K562 (cell line): ENCODE data around the gene IPCEF1. TPM values are rescaled to one million over a fixed set of nuclear protein-coding genes. Genes with fewer than 3 reads are reported as not detected.

Experiments used
- ATAC-seq: fragments of 200-7000 bp; cut with Tn5 transposase; 3 replicates; pipeline ENCODE4 v1.9.1; 2020; ENCODE audit warnings: moderate library complexity
- BruUV-seq: library from RNA; stranded (reverse); fragments of 400-500 nt; replicated peaks from 2 replicates; lab custom pipeline; 2021; lab: Mats Ljungman, UMichigan
- CTCF ChIA-PET: fragments of 300-600 bp; formaldehyde crosslinking; extraction: SDS; loops from one replicate; lab custom pipeline; 2021; ENCODE audit warnings: low intra/inter-chr PET ratio; lab: Yijun Ruan, JAX
- POLR2A ChIA-PET: fragments of 300-600, 350-650 bp; sonication (Branson Sonifier 250); formaldehyde crosslinking; extraction: SDS; loops from one replicate; lab custom pipeline; 2021; ENCODE audit warnings: antibody characterized with exemption, inconsistent platforms; lab: Yijun Ruan, JAX
- DNase-seq, 4 experiments: peaks; one replicate each; pipeline versions ENCODE4 v3.0.0 to v3.0.0-alpha.2; 2011 to 2018; ENCODE audit warnings: low spot score in 3 of 4, mixed read lengths in 3 of 4; ENCODE audit errors: extremely low read depth in 1 of 4
- FAIRE-seq: peaks from 2 replicates; lab custom pipeline; 2011; peaks lifted over from hg19 to GRCh38; lab: Jason Lieb, UNC
- H2AFZ ChIP-seq: 2 replicates; pipeline ENCODE4 v1.6.0; 2011; ENCODE audit warnings: low read depth, low read length, control low read depth, inconsistent platforms
- H3K27ac ChIP-seq: fragments of 200-600 bp; 3 replicates; pipeline ENCODE4 v1.8.0; 2011; ENCODE audit warnings: low read depth, mild to moderate bottlenecking, control low read depth, inconsistent platforms, low read length, moderate library complexity, mixed read lengths; ENCODE audit errors: extremely low read depth
- H3K27me3 ChIP-seq, 2 experiments: fragments of 300-600 bp in 1 of 2; 2 replicates in 1 of 2; 3 replicates in 1 of 2; pipeline versions ENCODE4 v1.6.0 to v1.8.0; 2011; ENCODE audit warnings: inconsistent platforms in 2 of 2, low read length in 2 of 2, mild to moderate bottlenecking in 1 of 2, mixed read lengths in 1 of 2, moderate library complexity in 1 of 2; ENCODE audit not compliant: control insufficient read depth in 2 of 2, insufficient read depth in 2 of 2
- H3K36me3 ChIP-seq: fragments of 300-600 bp; 3 replicates; pipeline ENCODE4 v1.8.0; 2011; ENCODE audit warnings: mild to moderate bottlenecking, low read length, inconsistent platforms; ENCODE audit not compliant: control insufficient read depth, insufficient read depth
- H3K4me1 ChIP-seq, 2 experiments: fragments of 200-600 bp in 1 of 2; replicated peaks in 1 of 2; 2 replicates in 1 of 2; 3 replicates in 1 of 2; pipeline versions ENCODE4 v1.5.1 to v1.8.0; 2011; ENCODE audit warnings: inconsistent platforms in 2 of 2, low read length in 2 of 2, mild to moderate bottlenecking in 1 of 2, mixed read lengths in 1 of 2, moderate library complexity in 1 of 2; ENCODE audit not compliant: control insufficient read depth in 2 of 2, insufficient read depth in 2 of 2
- H3K4me2 ChIP-seq: 2 replicates; pipeline ENCODE4 v1.6.1; 2011; ENCODE audit warnings: low read length, control low read depth, inconsistent platforms, mixed read lengths; ENCODE audit not compliant: insufficient read depth
- H3K4me3 ChIP-seq: fragments of 200-600 bp; sonication (generic), shearing (Covaris generic); 2 replicates; pipeline ENCODE4 v1.5.1; 2016; ENCODE audit warnings: control low read depth, inconsistent platforms
- H3K79me2 ChIP-seq: fragments of 200-600 bp; 3 replicates; pipeline ENCODE4 v1.8.0; 2011; ENCODE audit warnings: low read length, inconsistent platforms; ENCODE audit not compliant: control insufficient read depth, insufficient read depth
- H3K9ac ChIP-seq, 2 experiments: 2 replicates each; pipeline versions ENCODE4 v1.6.0 to v1.6.1; 2011; ENCODE audit warnings: low read depth in 2 of 2, low read length in 2 of 2, control low read depth in 1 of 2, inconsistent platforms in 1 of 2, mild to moderate bottlenecking in 1 of 2, mixed read lengths in 1 of 2; ENCODE audit not compliant: insufficient read depth in 1 of 2
- H3K9me1 ChIP-seq: one replicate; pipeline ENCODE4 v1.6.0; 2011; ENCODE audit warnings: inconsistent platforms, mild to moderate bottlenecking, low read length, moderate library complexity; ENCODE audit not compliant: control insufficient read depth, insufficient read depth
- H3K9me3 ChIP-seq: replicated peaks from 2 replicates; pipeline ENCODE4 v1.5.1; 2011; ENCODE audit warnings: low read depth, low read length, inconsistent platforms; ENCODE audit not compliant: control insufficient read depth, insufficient read depth
- H4K20me1 ChIP-seq: replicated peaks from 2 replicates; pipeline ENCODE4 v1.6.1; 2011; ENCODE audit warnings: low read length, inconsistent platforms, mixed read lengths; ENCODE audit not compliant: control insufficient read depth, insufficient read depth
- CREB1 ChIP-seq, 2 experiments: sonication (generic) in 1 of 2; formaldehyde crosslinking in 1 of 2; IDR thresholded peaks; 2 replicates each; pipeline versions ENCODE4 v1.6.1 to v1.8.0; 2012 to 2022; ENCODE audit warnings: inconsistent platforms in 1 of 2, mild to moderate bottlenecking in 1 of 2, missing genetic modification reagents in 1 of 2, moderate library complexity in 1 of 2
- FOXA3 ChIP-seq, 2 experiments: fragments of 450-650 bp in 1 of 2; sonication (generic) in 1 of 2; formaldehyde crosslinking; IDR thresholded peaks in 1 of 2; conservative IDR thresholded peaks in 1 of 2; 2 replicates each; pipeline versions ENCODE4 v1.4.0 to v1.8.0; 2020 to 2022; ENCODE audit warnings: mild to moderate bottlenecking in 2 of 2, missing genetic modification reagents in 1 of 2
- MCM7 ChIP-seq, 2 experiments: fragments of 450-650 bp; IDR thresholded peaks; 2 replicates each; pipeline ENCODE4 v1.6.1; 2016 to 2018
- PRMT5 ChIP-seq: sonication (generic); formaldehyde crosslinking; IDR thresholded peaks from 2 replicates; pipeline ENCODE4 v1.5.0; 2020; ENCODE audit warnings: missing genetic modification reagents
- SMARCA4 ChIP-seq: fragments of 450-650 bp; IDR thresholded peaks from 2 replicates; pipeline ENCODE4 v1.6.1; 2016
- SP1 ChIP-seq: sonication (generic); formaldehyde crosslinking; IDR thresholded peaks from 2 replicates; pipeline ENCODE4 v1.8.1; 2022; ENCODE audit warnings: mild to moderate bottlenecking, missing genetic modification reagents
- STAT5A ChIP-seq: IDR thresholded peaks from 2 replicates; pipeline ENCODE4 v1.6.1; 2012; ENCODE audit warnings: low read length, inconsistent platforms, borderline replicate concordance
- TAF7 ChIP-seq: fragments of 450-650 bp; IDR thresholded peaks from 2 replicates; pipeline ENCODE4 v1.6.1; 2016; ENCODE audit warnings: missing genetic modification characterization, missing compliant biosample characterization
- ZBTB7A ChIP-seq: IDR thresholded peaks from 2 replicates; pipeline ENCODE4 v1.6.1; 2011; ENCODE audit warnings: low read depth, mild to moderate bottlenecking, low read length, moderate library complexity, borderline replicate concordance; ENCODE audit not compliant: control insufficient read depth
- ZBTB8A ChIP-seq: fragments of 450-650 bp; IDR thresholded peaks from 2 replicates; pipeline ENCODE4 v1.6.1; 2018; ENCODE audit warnings: mild to moderate bottlenecking, moderate library complexity; ENCODE audit not compliant: partially characterized antibody
- ZNF436 ChIP-seq: fragments of 250-450, 450-650 bp; sonication (Bioruptor Pico); formaldehyde crosslinking; IDR thresholded peaks from 2 replicates; pipeline ENCODE4 v1.7.0; 2020; ENCODE audit warnings: mild to moderate bottlenecking
- WGBS: fragments of 100-300 bp; shearing (Covaris generic); methylation state at CpG from one replicate; pipeline ENCODE4 v1.1.6; 2016; ENCODE audit warnings: low coverage, mixed read lengths; ENCODE audit not compliant: insufficient coverage; ENCODE audit errors: missing lambda C conversion rate; 5-methylcytosine and 5-hydroxymethylcytosine counted together
- in situ Hi-C: fragments of 300-500 bp; cut with MboI; formaldehyde crosslinking; loops from 4 replicates; pipeline ENCODE4 v1.15.0; 2018; ENCODE audit warnings: inconsistent platforms, mixed read lengths
- intact Hi-C: fragments of 100-400 bp; cut with micrococcal nuclease; formaldehyde crosslinking; loops from 2 replicates; pipeline ENCODE4 v1.14.2; 2022
- polyA plus RNA-seq, 8 experiments: library from polyadenylated mRNA; depleted of rRNA in 4 of 8; stranded (reverse) in 5 of 8; unstranded in 3 of 8; fragments of >200 nt; fragmentation: Nextera tagmentation in 2 of 8; fragmentation: Illumina TruSeq in 1 of 8; extraction: Ambion mirVana in 2 of 8; extraction: Trizol in 1 of 8; gene quantifications; 2 replicates each; pipeline versions ENCODE4 v1.2.1 to v1.2.3, GENCODE V29; 2011 to 2014; ENCODE audit warnings: inconsistent platforms in 1 of 8, missing spikeins in 1 of 8
- total RNA-seq, 7 experiments: library from RNA; depleted of rRNA in 6 of 7; stranded (reverse); fragments of >200 nt in 6 of 7; fragmentation: Illumina TruSeq in 2 of 7; extraction: Trizol in 2 of 7; gene quantifications; 2 replicates each; pipeline versions ENCODE4 v1.2.1 to v1.2.3, GENCODE V29; 2011 to 2021; ENCODE audit warnings: low replicate concordance in 1 of 7
- TF ChIP-seq, protein P1 (sequence below): sonication (generic); formaldehyde crosslinking; IDR thresholded peaks from 2 replicates; pipeline ENCODE4 v1.8.0; 2022; ENCODE audit warnings: mild to moderate bottlenecking, missing genetic modification reagents
- TF ChIP-seq, protein P2 (sequence below), 2 experiments: fragments of 450-650 bp in 1 of 2; sonication (generic) in 1 of 2; formaldehyde crosslinking in 1 of 2; IDR thresholded peaks in 1 of 2; conservative IDR thresholded peaks in 1 of 2; 2 replicates each; pipeline versions ENCODE4 v1.6.1 to v1.8.1; 2016 to 2023; ENCODE audit warnings: mild to moderate bottlenecking in 2 of 2, moderate library complexity in 2 of 2, inconsistent platforms in 1 of 2, missing genetic modification reagents in 1 of 2

Gene IPCEF1
- total and polyA plus RNA-seq, 9 of the 15 experiments (the other 6 are each of a cell fraction or from before 2014, with no cell fraction given) = 0.14 to 0.18 TPM; not detected in 7

DNA sequence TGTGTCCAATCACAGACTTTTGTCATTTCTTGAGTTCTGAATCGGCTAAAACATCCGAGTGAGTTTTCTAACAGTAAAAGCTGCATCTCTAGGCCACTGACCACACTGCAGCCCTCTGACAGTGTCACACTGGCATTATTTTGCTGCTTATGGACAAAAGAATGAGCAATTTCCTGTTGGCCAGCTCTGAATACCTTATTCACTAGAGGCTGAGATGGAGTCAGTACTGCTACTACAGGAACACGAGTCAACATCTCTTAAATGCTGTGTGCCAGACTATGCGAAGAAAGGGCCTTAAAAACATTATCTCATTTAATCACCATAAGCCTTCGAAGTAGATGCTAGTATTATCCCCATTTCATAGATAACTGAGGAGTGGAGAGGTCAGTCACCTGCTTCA, 42.5 kb upstream of the IPCEF1 start:
- POLR2A ChIA-PET = no interaction called here

More for the DNA sequence above, 42.5 kb upstream of the IPCEF1 start:
- ATAC-seq = no peak
- 93% methylated on average over 5 of the region's 5 CpGs for WGBS
- Histone ChIP-seq H3K27me3 (no peaks in the 10 kb centered on the region), H3K79me2 (no peaks in the 10 kb centered on the region), H3K9ac (no peak overlapping the region), H3K9me3 (no peaks in the 10 kb centered on the region), H3K36me3 (peaks cover 23% of the 10 kb centered on the region), H2AFZ (no peak overlapping the region), H3K9me1 (no peaks in the 10 kb centered on the region), H4K20me1 (no peaks in the 10 kb centered on the region), H3K27ac (no peak overlapping the region), H3K4me3 (no peak overlapping the region), H3K4me1 (no peaks in the 10 kb centered on the region), H3K4me2 (no peak overlapping the region)
- TF ChIP-seq STAT5A (no peak), SP1 (CRISPR knock-in tag) (no peak), FOXA3 (CRISPR knock-in tag; conservative IDR thresholded peaks at IDR 0.05 in 1 of 2, IDR thresholded peaks at IDR 0.05 in 1 of 2) (no peak), ZBTB8A (no peak), SMARCA4 (no peak), CREB1 (IDR thresholded peaks at IDR 0.05) (no peak), CREB1 (CRISPR knock-in tag; IDR thresholded peaks at IDR 0.05) (no peak), ZBTB7A (no peak), PRMT5 (CRISPR knock-in tag) (no peak), MCM7 (IDR thresholded peaks at IDR 0.05) (no peak), ZNF436 (CRISPR knock-in tag) (no peak), TAF7 (tag) (no peak)
- TF ChIP-seq, protein P1, sequence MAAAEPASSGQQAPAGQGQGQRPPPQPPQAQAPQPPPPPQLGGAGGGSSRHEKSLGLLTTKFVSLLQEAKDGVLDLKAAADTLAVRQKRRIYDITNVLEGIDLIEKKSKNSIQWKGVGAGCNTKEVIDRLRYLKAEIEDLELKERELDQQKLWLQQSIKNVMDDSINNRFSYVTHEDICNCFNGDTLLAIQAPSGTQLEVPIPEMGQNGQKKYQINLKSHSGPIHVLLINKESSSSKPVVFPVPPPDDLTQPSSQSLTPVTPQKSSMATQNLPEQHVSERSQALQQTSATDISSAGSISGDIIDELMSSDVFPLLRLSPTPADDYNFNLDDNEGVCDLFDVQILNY (CRISPR knock-in tag) = no peak
- TF ChIP-seq, protein P2, sequence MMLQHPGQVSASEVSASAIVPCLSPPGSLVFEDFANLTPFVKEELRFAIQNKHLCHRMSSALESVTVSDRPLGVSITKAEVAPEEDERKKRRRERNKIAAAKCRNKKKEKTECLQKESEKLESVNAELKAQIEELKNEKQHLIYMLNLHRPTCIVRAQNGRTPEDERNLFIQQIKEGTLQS (IDR thresholded peaks at IDR 0.05) = no peak
- TF ChIP-seq, protein P2 (CRISPR knock-in tag; conservative IDR thresholded peaks at IDR 0.05) = no peak
- intact Hi-C loops = no loop called here
- FAIRE-seq = no peak
- no peak for DNase-seq
- CTCF ChIA-PET = no interaction called here
- BruUV-seq = no TSS peak
- in situ Hi-C loops = no loop called here
